GM20431 (cell line): ENCODE data around the gene HS6ST3.
"Not testable (repeated sequence)": the region's sequence is repeated elsewhere in the genome, so short reads cannot be mapped to it uniquely, and the experiment has no call there.

ENCODE experiments used
- in situ Hi-C: fragments of 300-500 bp; cut with MseI, MboI; formaldehyde crosslinking; loops from one replicate; pipeline ENCODE4 v1.15.0; 2020; ENCODE audit warnings: low sequenced_read_pairs; ENCODE audit not compliant: unreplicated experiment

Gene HS6ST3

GRCh38 chr13:96090240-96091101 is 564 bp downstream of the HS6ST3 start:
- in situ Hi-C loops, result no loop called here

GRCh38 chr13:96091164-96092117 is 1.5 kb downstream of the HS6ST3 start:
- in situ Hi-C loops, result no loop called here

- in situ Hi-C loops, result no loop called here
Measured at GRCh38 chr13:96093296-96094006, 3.5 kb downstream of the HS6ST3 start.

GRCh38 chr13:96100457-96101220 is 10.7 kb downstream of the HS6ST3 start:
- in situ Hi-C loops, result no loop called here

- in situ Hi-C loops, result no loop called here
Measured at GRCh38 chr13:96104516-96104915, 14.6 kb downstream of the HS6ST3 start.

GRCh38 chr13:96108072-96108471 is 18.2 kb downstream of the HS6ST3 start:
- in situ Hi-C loops, result not testable (repeated sequence)

- in situ Hi-C loops, result no loop called here
Measured at GRCh38 chr13:96109125-96109524, 19.2 kb downstream of the HS6ST3 start.

- in situ Hi-C loops, result no loop called here
Measured at GRCh38 chr13:96112936-96113335, 23.0 kb downstream of the HS6ST3 start.

- in situ Hi-C loops, result not testable (repeated sequence)
Measured at GRCh38 chr13:96115368-96115767, 25.5 kb downstream of the HS6ST3 start.

- in situ Hi-C loops, result no loop called here
Measured at GRCh38 chr13:96119921-96120320, 30.0 kb downstream of the HS6ST3 start.

GRCh38 chr13:96130818-96131340 is 41.0 kb downstream of the HS6ST3 start:
- in situ Hi-C loops, result no loop called here

GRCh38 chr13:96141032-96141431 is 51.1 kb downstream of the HS6ST3 start:
- in situ Hi-C loops, result no loop called here

- in situ Hi-C loops, result no loop called here
Measured at GRCh38 chr13:96159725-96160124, 69.8 kb downstream of the HS6ST3 start.

GRCh38 chr13:96161141-96161540 is 71.2 kb downstream of the HS6ST3 start:
- in situ Hi-C loops, result no loop called here

GRCh38 chr13:96165840-96166239 is 75.9 kb downstream of the HS6ST3 start:
- in situ Hi-C loops, result no loop called here

- in situ Hi-C loops, result no loop called here
Measured at GRCh38 chr13:96172066-96172465, 82.2 kb downstream of the HS6ST3 start.

GRCh38 chr13:96178759-96179158 is 88.9 kb downstream of the HS6ST3 start:
- in situ Hi-C loops, result no loop called here

- in situ Hi-C loops, result no loop called here
Measured at GRCh38 chr13:96179309-96179708, 89.4 kb downstream of the HS6ST3 start.

- in situ Hi-C loops, result no loop called here
Measured at GRCh38 chr13:96181911-96182310, 92.0 kb downstream of the HS6ST3 start.
